Mesothelial cell of epicardium (in vitro differentiated cells): ENCODE data around the gene MAGEB10. TPM values are rescaled to one million over a fixed set of nuclear protein-coding genes. Genes with fewer than 3 reads are reported as not detected.

ENCODE experiments used
- DNase-seq, 2 experiments: peaks; one replicate each; pipeline ENCODE4 v3.0.0; 2021; ENCODE audit warnings: low spot score in 2 of 2; ENCODE audit not compliant: unreplicated experiment in 2 of 2
- H3K27ac Mint-ChIP-seq: 2 replicates; pipeline ENCODE4 v1.8.0; 2021; ENCODE audit warnings: mixed read lengths
- H3K27me3 Mint-ChIP-seq: 2 replicates; pipeline ENCODE4 v1.8.0; 2021; ENCODE audit warnings: low read depth, mixed read lengths
- H3K36me3 Mint-ChIP-seq: 2 replicates; pipeline ENCODE4 v1.8.0; 2021; ENCODE audit warnings: mixed read lengths
- H3K4me1 Mint-ChIP-seq: 2 replicates; pipeline ENCODE4 v1.8.0; 2021; ENCODE audit warnings: mixed read lengths
- H3K4me3 Mint-ChIP-seq: 2 replicates; pipeline ENCODE4 v1.8.0; 2021; ENCODE audit warnings: mild to moderate bottlenecking, moderate library complexity, mixed read lengths
- H3K9me3 Mint-ChIP-seq: 2 replicates; pipeline ENCODE4 v1.8.0; 2021; ENCODE audit warnings: mixed read lengths
- total RNA-seq: library from RNA; stranded (reverse); gene quantifications from 3 replicates; pipeline ENCODE4 v1.2.1, GENCODE V29; 2021
- TF ChIP-seq, protein P1 (sequence below): fragments of 200-600 bp; sonication (generic); IDR thresholded peaks from one replicate; pipeline ENCODE4 v1.5.0; 2021; ENCODE audit warnings: antibody characterized with exemption; ENCODE audit not compliant: unreplicated experiment

The MAGEB10 gene
- total RNA-seq, 1 donor from 2014 or later, result not detected

DNA sequence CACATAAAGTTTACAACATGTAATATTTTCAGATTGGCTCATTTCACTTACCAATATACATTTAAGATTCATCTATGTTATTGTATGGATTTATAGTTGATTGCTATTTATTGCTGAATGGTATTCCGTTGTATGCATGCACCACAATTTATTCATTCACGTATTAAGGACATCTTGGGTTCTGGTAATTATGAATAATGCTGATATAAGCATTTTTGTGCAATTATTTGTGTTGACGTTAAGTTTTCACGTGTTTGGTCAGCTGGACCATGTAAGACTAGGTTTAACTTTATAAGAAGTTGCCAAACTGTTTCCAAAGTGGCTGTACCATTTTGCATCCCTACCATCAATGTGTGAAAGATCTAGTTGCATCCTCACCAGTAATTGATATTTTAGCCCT, 35.1 kb downstream of the MAGEB10 start:
- Mint-ChIP-seq H3K36me3 (no peaks in the 10 kb centered on the region), H3K9me3 (peaks cover 13% of the 10 kb centered on the region), H3K4me3 (no peak overlapping the region), H3K4me1 (peaks cover 6% of the 10 kb centered on the region), H3K27me3 (no peaks in the 10 kb centered on the region), H3K27ac (no peak overlapping the region)
- DNase-seq, result no peak
- TF ChIP-seq, protein P1, sequence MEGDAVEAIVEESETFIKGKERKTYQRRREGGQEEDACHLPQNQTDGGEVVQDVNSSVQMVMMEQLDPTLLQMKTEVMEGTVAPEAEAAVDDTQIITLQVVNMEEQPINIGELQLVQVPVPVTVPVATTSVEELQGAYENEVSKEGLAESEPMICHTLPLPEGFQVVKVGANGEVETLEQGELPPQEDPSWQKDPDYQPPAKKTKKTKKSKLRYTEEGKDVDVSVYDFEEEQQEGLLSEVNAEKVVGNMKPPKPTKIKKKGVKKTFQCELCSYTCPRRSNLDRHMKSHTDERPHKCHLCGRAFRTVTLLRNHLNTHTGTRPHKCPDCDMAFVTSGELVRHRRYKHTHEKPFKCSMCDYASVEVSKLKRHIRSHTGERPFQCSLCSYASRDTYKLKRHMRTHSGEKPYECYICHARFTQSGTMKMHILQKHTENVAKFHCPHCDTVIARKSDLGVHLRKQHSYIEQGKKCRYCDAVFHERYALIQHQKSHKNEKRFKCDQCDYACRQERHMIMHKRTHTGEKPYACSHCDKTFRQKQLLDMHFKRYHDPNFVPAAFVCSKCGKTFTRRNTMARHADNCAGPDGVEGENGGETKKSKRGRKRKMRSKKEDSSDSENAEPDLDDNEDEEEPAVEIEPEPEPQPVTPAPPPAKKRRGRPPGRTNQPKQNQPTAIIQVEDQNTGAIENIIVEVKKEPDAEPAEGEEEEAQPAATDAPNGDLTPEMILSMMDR, result no peak

DNA sequence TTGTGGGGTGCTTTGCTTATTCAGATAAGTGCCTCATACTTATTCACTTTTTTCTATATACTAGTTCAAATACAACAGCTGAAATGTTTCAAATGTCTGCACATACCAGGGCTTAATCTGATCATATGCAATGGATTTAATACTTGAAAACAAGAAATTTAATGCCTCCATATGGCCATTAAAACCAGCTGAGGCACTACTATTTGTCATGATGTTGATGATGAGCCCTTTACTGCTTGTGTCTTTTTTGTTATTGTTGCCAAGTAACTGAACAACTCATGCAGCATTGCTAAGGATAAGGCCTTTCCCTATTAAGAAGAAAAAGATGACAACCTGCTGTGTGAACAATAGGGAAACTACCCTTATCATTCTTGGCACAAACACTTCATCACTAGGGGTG, 52.5 kb downstream of the MAGEB10 start:
- H3K4me1 Mint-ChIP-seq, result peaks cover 5% of the 10 kb centered on the region
- no peaks in the 10 kb centered on the region for H3K27me3 Mint-ChIP-seq
- H3K9me3 Mint-ChIP-seq, result peaks cover 47% of the 10 kb centered on the region
- DNase-seq, result no peak
- TF ChIP-seq, protein P1, result no peak
- H3K36me3 Mint-ChIP-seq, result no peaks in the 10 kb centered on the region
- no peak overlapping the region for H3K4me3 Mint-ChIP-seq
- no peak overlapping the region for H3K27ac Mint-ChIP-seq

DNA sequence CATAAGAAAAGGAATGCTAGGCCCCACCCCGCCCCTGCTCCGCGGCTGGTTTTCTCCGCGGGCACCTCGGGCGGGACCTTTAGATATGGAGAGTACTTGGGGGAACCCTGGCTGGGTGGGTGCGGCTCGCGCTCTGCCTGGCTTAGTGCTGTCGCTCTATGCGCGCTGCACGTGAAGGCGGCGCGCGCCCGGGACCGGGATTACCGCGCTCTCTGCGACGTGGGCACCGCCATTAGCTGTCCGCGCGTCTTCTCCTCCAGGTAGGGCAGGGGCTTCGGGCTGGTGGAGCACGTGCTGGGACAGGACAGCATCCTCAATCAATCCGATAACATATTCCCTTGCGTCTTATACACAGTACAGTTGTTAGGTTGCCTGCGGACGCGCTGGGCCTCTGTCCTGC, 56.0 kb downstream of the MAGEB10 start:
- TF ChIP-seq, protein P1, result no peak
- peaks cover 12% of the 10 kb centered on the region for H3K4me1 Mint-ChIP-seq
- H3K27ac Mint-ChIP-seq, result no peak overlapping the region
- no peaks in the 10 kb centered on the region for H3K36me3 Mint-ChIP-seq
- H3K27me3 Mint-ChIP-seq, result no peaks in the 10 kb centered on the region
- no peak overlapping the region for H3K4me3 Mint-ChIP-seq
- no peak for DNase-seq
- H3K9me3 Mint-ChIP-seq, result peaks cover 37% of the 10 kb centered on the region

Other genes with a start within 250 kb of the MAGEB10 start
- gene DCAF8L2, start 217.6 kb upstream of the MAGEB10 start, total RNA-seq, result 0.11 TPM in 1 of 3 replicates, not detected in the others
- not detected in 3 replicates for gene DCAF8L1, start 173.5 kb downstream of the MAGEB10 start, total RNA-seq